GM21447 (cell line): Measurements from ENCODE around the gene RSPH3.

Experiments used
- ATAC-seq: cut with Tn5 transposase; IDR thresholded peaks from one replicate; pipeline ENCODE4 v1.9.1; 2021; ENCODE audit not compliant: unreplicated experiment

Gene RSPH3

GRCh38 chr6:158938220-158938619, 61.8 kb downstream of the RSPH3 start:
- ATAC-seq, result no peak

GRCh38 chr6:158934157-158934556, 65.8 kb downstream of the RSPH3 start:
- ATAC-seq, result no peak

- no peak for ATAC-seq
These were observed 66.9 kb downstream of the RSPH3 start for GRCh38 chr6:158933079-158933595.

GRCh38 chr6:158928068-158928467, 71.9 kb downstream of the RSPH3 start:
- ATAC-seq, result no peak

- ATAC-seq, result no peak
These were observed 73.6 kb downstream of the RSPH3 start for GRCh38 chr6:158926414-158926813.

GRCh38 chr6:158924499-158925455, 75.2 kb downstream of the RSPH3 start:
- no peak for ATAC-seq

- no peak for ATAC-seq
These were observed 76.0 kb downstream of the RSPH3 start for GRCh38 chr6:158923805-158924498.
